Parathyroid adenoma (tissue), 2 donors: ENCODE measurements around the gene PTPRS.

Experiments
- H2AFZ ChIP-seq: fragments of 300-600 bp; sonication (generic); one replicate; pipeline ENCODE4 v1.7.0; 2017; ENCODE audit warnings: antibody characterized with exemption, mild to moderate bottlenecking
- H3K27ac ChIP-seq: fragments of 300-600 bp; sonication (generic); one replicate; pipeline ENCODE4 v1.7.0; 2017
- H3K27me3 ChIP-seq: fragments of 300-600 bp; sonication (generic); one replicate; pipeline ENCODE4 v1.7.0; 2017; ENCODE audit warnings: low read length; ENCODE audit not compliant: control insufficient read depth, insufficient read depth
- H3K36me3 ChIP-seq: fragments of 300-600 bp; sonication (generic); one replicate; pipeline ENCODE4 v1.7.0; 2017; ENCODE audit warnings: low read length; ENCODE audit not compliant: control insufficient read depth, insufficient read depth
- H3K4me1 ChIP-seq: fragments of 300-600 bp; sonication (generic); one replicate; pipeline ENCODE4 v1.7.0; 2017; ENCODE audit warnings: control low read depth
- H3K4me2 ChIP-seq: fragments of 300-600 bp; sonication (generic); one replicate; pipeline ENCODE4 v1.7.0; 2017; ENCODE audit warnings: low read length
- H3K4me3 ChIP-seq: fragments of 300-600 bp; sonication (generic); one replicate; pipeline ENCODE4 v1.7.0; 2017; ENCODE audit warnings: low read depth, low read length
- H3K79me2 ChIP-seq: fragments of 300-600 bp; sonication (generic); one replicate; pipeline ENCODE4 v1.7.0; 2017; ENCODE audit warnings: control low read depth
- H3K9ac ChIP-seq: fragments of 300-600 bp; sonication (generic); one replicate; pipeline ENCODE4 v1.7.0; 2017; ENCODE audit warnings: mild to moderate bottlenecking
- H3K9me3 ChIP-seq: fragments of 300-600 bp; sonication (generic); one replicate; pipeline ENCODE4 v1.7.0; 2017; ENCODE audit warnings: low read length; ENCODE audit not compliant: control insufficient read depth
- TF ChIP-seq, protein P1 (sequence below): fragments of 300-600 bp; sonication (generic); IDR thresholded peaks from one replicate; pipeline ENCODE4 v1.7.0; 2017; ENCODE audit warnings: antibody characterized with exemption, mild to moderate bottlenecking
- donor health status: primary hyperparathyroidism.

PTPRS gene

DNA sequence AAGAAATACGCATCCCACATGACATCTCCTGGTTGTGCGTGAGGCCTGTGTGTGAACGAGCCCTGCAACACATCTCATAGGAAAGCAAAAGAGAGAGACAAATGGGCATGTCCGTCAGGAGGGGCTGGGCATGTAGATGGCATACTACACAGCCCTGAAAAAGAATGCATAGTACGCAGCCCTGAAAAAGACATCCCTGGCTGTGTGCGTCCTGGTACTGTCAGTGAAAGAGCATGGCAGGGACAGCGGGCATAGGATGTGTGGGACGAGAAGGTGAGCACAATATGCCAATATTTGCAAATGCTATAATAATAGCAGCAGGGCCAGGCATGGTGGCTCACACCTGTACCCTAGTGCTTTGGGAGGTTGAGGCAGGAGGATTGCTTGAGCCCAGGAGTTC is 28.6 kb downstream of the PTPRS start:
- Histone ChIP-seq H3K9ac (no peak overlapping the region), H3K36me3 (no peaks in the 10 kb centered on the region), H3K27me3 (no peaks in the 10 kb centered on the region), H3K9me3 (no peaks in the 10 kb centered on the region), H2AFZ (no peak overlapping the region), H3K27ac (no peak overlapping the region), H3K79me2 (no peaks in the 10 kb centered on the region), H3K4me1 (no peaks in the 10 kb centered on the region), H3K4me3 (no peak overlapping the region), H3K4me2 (no peak overlapping the region)
- TF ChIP-seq, protein P1, sequence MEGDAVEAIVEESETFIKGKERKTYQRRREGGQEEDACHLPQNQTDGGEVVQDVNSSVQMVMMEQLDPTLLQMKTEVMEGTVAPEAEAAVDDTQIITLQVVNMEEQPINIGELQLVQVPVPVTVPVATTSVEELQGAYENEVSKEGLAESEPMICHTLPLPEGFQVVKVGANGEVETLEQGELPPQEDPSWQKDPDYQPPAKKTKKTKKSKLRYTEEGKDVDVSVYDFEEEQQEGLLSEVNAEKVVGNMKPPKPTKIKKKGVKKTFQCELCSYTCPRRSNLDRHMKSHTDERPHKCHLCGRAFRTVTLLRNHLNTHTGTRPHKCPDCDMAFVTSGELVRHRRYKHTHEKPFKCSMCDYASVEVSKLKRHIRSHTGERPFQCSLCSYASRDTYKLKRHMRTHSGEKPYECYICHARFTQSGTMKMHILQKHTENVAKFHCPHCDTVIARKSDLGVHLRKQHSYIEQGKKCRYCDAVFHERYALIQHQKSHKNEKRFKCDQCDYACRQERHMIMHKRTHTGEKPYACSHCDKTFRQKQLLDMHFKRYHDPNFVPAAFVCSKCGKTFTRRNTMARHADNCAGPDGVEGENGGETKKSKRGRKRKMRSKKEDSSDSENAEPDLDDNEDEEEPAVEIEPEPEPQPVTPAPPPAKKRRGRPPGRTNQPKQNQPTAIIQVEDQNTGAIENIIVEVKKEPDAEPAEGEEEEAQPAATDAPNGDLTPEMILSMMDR: no peak

DNA sequence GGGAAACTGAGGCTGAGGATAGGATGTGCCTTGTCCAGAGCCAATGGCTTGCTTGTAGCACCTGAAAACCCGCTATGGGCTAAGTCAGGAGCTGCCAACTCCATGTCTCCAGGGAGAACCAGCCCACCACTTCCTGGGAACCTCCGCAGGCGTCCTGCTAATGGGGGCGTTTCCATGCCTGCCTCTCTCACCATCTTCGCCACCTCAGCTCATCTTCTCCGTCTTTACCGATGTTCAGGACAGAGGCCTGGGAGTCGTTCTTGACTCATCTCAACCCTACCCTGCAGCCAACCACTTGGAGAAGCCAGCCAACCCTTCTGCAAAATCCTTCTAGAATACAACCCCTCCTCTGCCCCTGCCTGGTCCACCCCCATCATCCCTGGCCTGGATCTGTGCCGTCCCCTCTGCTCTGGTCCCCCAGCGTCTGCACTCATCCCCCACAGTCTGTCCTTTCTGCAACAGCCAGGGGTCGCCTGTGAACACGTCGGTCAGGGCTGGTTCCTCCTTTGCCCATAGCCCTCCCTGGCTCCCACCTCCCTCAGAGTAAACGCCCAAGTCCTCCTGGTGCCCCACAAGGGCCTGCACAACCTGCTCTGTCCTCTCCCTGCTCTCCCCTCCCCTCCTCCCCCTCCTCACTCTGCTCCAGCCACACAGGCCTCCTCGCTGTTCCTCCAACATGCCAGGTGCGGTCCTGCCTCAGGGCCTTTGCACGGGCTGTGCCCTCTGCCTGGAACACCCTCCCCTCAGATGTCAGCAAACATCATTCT is 31.0 kb downstream of the PTPRS start:
- no peak overlapping the region for H3K4me2 ChIP-seq
- H3K4me1 ChIP-seq: no peaks in the 10 kb centered on the region
- TF ChIP-seq, protein P1: no peak
- H3K9ac ChIP-seq: no peak overlapping the region
- no peaks in the 10 kb centered on the region for H3K27me3 ChIP-seq
- H3K9me3 ChIP-seq: no peaks in the 10 kb centered on the region
- no peak overlapping the region for H3K4me3 ChIP-seq
- no peak overlapping the region for H2AFZ ChIP-seq
- no peaks in the 10 kb centered on the region for H3K36me3 ChIP-seq
- H3K79me2 ChIP-seq: no peaks in the 10 kb centered on the region
- H3K27ac ChIP-seq: no peak overlapping the region

DNA sequence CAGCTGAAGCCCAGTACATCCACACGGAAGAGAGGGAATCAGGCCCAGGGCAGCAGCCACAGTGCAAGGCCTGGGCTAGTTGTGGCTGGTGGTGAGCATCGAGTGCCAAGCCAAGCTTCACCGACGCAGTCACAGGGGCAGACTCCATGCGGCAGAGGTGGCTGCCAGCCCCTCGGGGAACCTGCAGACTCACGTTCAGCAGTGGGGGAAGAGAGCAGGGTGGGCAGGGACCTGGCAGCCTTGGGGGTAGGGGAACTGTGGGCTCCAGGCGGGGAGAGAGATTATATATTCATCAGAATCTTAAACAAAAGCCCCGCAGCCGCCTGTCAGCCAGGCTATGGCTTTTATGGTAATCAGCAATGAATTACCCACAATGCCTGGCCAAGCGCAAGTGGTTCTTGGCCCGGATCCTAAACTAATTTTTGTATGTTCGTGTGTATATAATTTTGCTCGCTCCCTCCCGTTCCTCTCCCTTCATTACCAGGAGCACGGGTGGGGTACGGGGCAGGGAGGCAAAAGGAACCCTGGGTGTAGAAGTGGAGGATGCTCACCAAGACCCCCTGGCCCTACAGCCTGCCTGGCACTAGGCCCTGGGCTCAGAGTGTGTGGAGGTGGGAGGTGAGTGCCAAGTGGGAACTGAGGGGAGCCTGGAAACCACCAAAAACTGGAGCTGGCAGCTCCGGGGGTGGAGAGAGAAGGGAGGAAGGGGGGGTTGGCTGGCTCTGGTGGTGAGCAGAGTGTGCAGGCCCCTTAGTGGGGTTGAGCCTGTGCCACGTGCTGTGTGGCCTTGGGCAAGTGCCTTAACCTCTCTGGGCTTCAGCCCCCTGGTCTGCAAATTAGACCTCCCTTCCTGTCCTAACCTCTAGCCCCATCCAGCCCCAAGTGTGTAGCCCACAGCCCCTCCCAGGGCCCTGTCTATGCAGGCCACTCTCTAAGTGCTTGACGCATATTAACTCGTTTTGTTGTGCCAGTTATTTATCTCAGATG is 31.9 kb downstream of the PTPRS start:
- Histone ChIP-seq H3K79me2 (no peaks in the 10 kb centered on the region), H3K36me3 (no peaks in the 10 kb centered on the region), H3K9me3 (no peaks in the 10 kb centered on the region), H3K4me2 (no peak overlapping the region), H3K4me1 (no peaks in the 10 kb centered on the region), H3K27ac (no peak overlapping the region), H3K9ac (no peak overlapping the region), H2AFZ (no peak overlapping the region), H3K27me3 (no peaks in the 10 kb centered on the region), H3K4me3 (no peak overlapping the region)
- TF ChIP-seq, protein P1: no peak

DNA sequence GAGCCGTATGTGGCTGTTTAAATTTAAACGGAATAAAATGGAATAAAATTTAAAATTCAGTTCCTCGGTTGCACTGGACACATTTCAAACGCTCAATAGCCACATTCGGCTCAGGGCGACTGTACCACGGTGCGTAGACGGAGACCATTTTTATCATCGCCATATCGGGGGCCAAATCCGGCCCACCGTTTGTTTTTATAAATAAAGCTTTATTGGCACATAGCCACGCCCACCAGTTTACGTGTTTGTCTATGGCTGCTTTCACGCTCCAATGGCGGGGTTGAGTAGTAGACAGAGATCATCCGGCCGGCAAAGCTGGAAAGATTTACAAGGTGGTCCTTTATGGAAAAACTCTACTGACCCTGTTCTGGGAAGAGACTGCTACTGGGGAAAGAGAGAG is 33.0 kb downstream of the PTPRS start:
- H2AFZ ChIP-seq: no peak overlapping the region
- no peak overlapping the region for H3K4me2 ChIP-seq
- TF ChIP-seq, protein P1: no peak
- H3K36me3 ChIP-seq: no peaks in the 10 kb centered on the region
- H3K27ac ChIP-seq: no peak overlapping the region
- H3K9me3 ChIP-seq: no peaks in the 10 kb centered on the region
- no peaks in the 10 kb centered on the region for H3K79me2 ChIP-seq
- H3K9ac ChIP-seq: no peak overlapping the region
- no peak overlapping the region for H3K4me3 ChIP-seq
- H3K4me1 ChIP-seq: no peaks in the 10 kb centered on the region
- H3K27me3 ChIP-seq: no peaks in the 10 kb centered on the region
